ENCODE measurements around the gene RPP30.

DNA sequence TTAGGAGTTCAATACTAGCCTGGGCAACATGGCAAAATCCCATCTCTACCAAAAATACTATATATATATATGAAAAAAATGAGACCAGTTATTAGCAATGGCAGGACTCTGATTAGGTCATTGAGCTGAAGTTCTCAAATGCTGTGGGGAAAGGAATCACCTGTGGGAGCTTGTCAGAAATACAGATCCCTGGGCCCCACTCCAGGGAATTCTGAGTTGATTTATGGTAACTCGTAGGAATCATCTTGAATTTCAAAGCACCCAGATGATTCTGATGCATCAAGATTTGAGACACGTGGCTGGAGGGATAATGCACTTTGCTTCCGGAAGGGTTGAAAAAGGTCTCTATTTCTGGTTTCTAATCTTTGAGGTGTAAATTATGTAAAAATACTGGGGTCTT is 50.1 kb downstream of the RPP30 start:
- TF ChIP-seq, protein P1, sequence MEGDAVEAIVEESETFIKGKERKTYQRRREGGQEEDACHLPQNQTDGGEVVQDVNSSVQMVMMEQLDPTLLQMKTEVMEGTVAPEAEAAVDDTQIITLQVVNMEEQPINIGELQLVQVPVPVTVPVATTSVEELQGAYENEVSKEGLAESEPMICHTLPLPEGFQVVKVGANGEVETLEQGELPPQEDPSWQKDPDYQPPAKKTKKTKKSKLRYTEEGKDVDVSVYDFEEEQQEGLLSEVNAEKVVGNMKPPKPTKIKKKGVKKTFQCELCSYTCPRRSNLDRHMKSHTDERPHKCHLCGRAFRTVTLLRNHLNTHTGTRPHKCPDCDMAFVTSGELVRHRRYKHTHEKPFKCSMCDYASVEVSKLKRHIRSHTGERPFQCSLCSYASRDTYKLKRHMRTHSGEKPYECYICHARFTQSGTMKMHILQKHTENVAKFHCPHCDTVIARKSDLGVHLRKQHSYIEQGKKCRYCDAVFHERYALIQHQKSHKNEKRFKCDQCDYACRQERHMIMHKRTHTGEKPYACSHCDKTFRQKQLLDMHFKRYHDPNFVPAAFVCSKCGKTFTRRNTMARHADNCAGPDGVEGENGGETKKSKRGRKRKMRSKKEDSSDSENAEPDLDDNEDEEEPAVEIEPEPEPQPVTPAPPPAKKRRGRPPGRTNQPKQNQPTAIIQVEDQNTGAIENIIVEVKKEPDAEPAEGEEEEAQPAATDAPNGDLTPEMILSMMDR (conservative IDR thresholded peaks at IDR 0.05) = no peak
- TF ChIP-seq EZH2 (IDR thresholded peaks at IDR 0.05; ENCODE audit: low read depth) = no peak

Measured in PC-9 (cell line).